A673 (cell line): ENCODE measurements around the gene TBC1D25. TPM values are rescaled to one million over a fixed set of nuclear protein-coding genes. Genes with fewer than 3 reads are reported as not detected.

Experiments
- BruUV-seq: library from RNA; stranded (reverse); fragments of 400-500 nt; replicated peaks from 2 replicates; lab custom pipeline; 2021; lab: Mats Ljungman, UMichigan
- CTCF ChIA-PET: fragments of 300-600 bp; sonication (Branson Sonifier 250); formaldehyde crosslinking; loops from one replicate; lab custom pipeline; 2022; ENCODE audit warnings: antibody characterized with exemption; lab: Charles Lee
- POLR2A ChIA-PET: fragments of 300-600 bp; sonication (Branson Sonifier 250); formaldehyde crosslinking; loops from one replicate; lab custom pipeline; 2022; ENCODE audit warnings: antibody characterized with exemption; ENCODE audit not compliant: low non-redundant PET; lab: Charles Lee
- DNase-seq: peaks from one replicate; pipeline ENCODE4 v3.0.0-alpha.2; 2015; ENCODE audit warnings: low spot score
- H3K27ac ChIP-seq: fragments of 200-600 bp; sonication (generic); 2 replicates; pipeline ENCODE4 v1.5.1; 2016; ENCODE audit warnings: mixed run types, low read depth, mild to moderate bottlenecking, mixed read lengths, antibody characterized with exemption, low read length; ENCODE audit not compliant: poor library complexity, severe bottlenecking
- H3K27me3 ChIP-seq: fragments of 200-600 bp; sonication (generic); replicated peaks from 2 replicates; pipeline ENCODE4 v1.6.1; 2017; ENCODE audit warnings: mixed run types, low read depth, mild to moderate bottlenecking, mixed read lengths, antibody characterized with exemption, low read length; ENCODE audit not compliant: insufficient read depth, poor library complexity
- H3K36me3 ChIP-seq: fragments of 200-600 bp; sonication (generic); 2 replicates; pipeline ENCODE4 v1.6.1; 2016; ENCODE audit warnings: mixed run types, mild to moderate bottlenecking, mixed read lengths, antibody characterized with exemption, low read length; ENCODE audit not compliant: insufficient read depth, poor library complexity, severe bottlenecking
- H3K4me1 ChIP-seq: fragments of 200-600 bp; sonication (generic); 2 replicates; pipeline ENCODE4 v1.6.1; 2017; ENCODE audit warnings: mixed run types, mild to moderate bottlenecking, mixed read lengths, antibody characterized with exemption, low read length; ENCODE audit not compliant: insufficient read depth, poor library complexity, severe bottlenecking
- H3K4me3 ChIP-seq: fragments of 200-600 bp; sonication (generic); 2 replicates; pipeline ENCODE4 v1.5.1; 2016; ENCODE audit warnings: low read depth, mixed run types, mild to moderate bottlenecking, mixed read lengths, low read length; ENCODE audit not compliant: poor library complexity, severe bottlenecking
- H3K9me3 ChIP-seq: fragments of 200-600 bp; sonication (generic); 2 replicates; pipeline ENCODE4 v1.6.1; 2016; ENCODE audit warnings: mixed run types, low read depth, mild to moderate bottlenecking, mixed read lengths, antibody characterized with exemption, low read length; ENCODE audit not compliant: poor library complexity, severe bottlenecking
- EZH2 ChIP-seq: fragments of 200-600 bp; sonication (generic); IDR thresholded peaks from 2 replicates; pipeline ENCODE4 v1.6.1; 2017; ENCODE audit warnings: borderline replicate concordance, low read depth, mild to moderate bottlenecking, mixed read lengths, antibody characterized with exemption, low read length; ENCODE audit not compliant: poor library complexity, severe bottlenecking
- intact Hi-C: fragments of 100-400 bp; cut with micrococcal nuclease; formaldehyde crosslinking; loops from one replicate; pipeline ENCODE4 v1.10.0; 2022; ENCODE audit not compliant: unreplicated experiment
- total RNA-seq: library from RNA; stranded (reverse); gene quantifications from 2 replicates; pipeline ENCODE4 v1.2.3, GENCODE V29; 2021
- TF ChIP-seq, protein P1 (sequence below): fragments of 300-800, 200-600 bp; sonication (generic); conservative IDR thresholded peaks from 2 replicates; pipeline ENCODE4 v1.5.1; 2017; ENCODE audit warnings: low read depth, mild to moderate bottlenecking, antibody characterized with exemption, low read length, moderate library complexity, mixed read lengths

Gene TBC1D25
- total RNA-seq, 1 experiment from 2014 or later: 10.8 TPM

DNA sequence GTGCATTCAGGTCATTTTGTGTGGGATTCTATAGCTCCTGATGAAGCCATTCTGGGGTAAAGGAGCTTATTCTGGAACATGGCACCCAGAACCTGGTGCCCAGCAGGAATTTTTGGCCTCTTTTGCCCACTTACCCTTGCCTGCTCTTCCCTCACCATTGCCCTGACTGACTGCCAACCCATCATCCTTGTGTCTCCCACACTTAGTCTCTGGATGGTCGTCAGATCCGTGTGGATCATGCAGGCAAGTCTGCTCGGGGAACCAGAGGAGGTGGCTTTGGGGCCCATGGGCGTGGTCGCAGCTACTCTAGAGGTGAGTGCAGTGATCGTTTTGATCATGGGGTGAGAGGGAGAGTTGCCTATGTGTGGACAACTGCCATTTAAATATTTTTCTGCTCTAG, 36.6 kb downstream of the TBC1D25 start:
- H3K4me1 ChIP-seq: peaks cover 4% of the 10 kb centered on the region
- CTCF ChIA-PET: no interaction called here
- TF ChIP-seq, protein P1, sequence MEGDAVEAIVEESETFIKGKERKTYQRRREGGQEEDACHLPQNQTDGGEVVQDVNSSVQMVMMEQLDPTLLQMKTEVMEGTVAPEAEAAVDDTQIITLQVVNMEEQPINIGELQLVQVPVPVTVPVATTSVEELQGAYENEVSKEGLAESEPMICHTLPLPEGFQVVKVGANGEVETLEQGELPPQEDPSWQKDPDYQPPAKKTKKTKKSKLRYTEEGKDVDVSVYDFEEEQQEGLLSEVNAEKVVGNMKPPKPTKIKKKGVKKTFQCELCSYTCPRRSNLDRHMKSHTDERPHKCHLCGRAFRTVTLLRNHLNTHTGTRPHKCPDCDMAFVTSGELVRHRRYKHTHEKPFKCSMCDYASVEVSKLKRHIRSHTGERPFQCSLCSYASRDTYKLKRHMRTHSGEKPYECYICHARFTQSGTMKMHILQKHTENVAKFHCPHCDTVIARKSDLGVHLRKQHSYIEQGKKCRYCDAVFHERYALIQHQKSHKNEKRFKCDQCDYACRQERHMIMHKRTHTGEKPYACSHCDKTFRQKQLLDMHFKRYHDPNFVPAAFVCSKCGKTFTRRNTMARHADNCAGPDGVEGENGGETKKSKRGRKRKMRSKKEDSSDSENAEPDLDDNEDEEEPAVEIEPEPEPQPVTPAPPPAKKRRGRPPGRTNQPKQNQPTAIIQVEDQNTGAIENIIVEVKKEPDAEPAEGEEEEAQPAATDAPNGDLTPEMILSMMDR: no peak
- TF ChIP-seq EZH2: no peak
- no peak for DNase-seq
- H3K27me3 ChIP-seq: no peaks in the 10 kb centered on the region
- intact Hi-C loops: no loop called here
- POLR2A ChIA-PET: interaction anchor here (0.6 kb wide), 1 partner anchor 427 kb away, joined by 7 read pairs; no protein-coding TSS in a partner anchor
- BruUV-seq: no TSS peak
- no peaks in the 10 kb centered on the region for H3K9me3 ChIP-seq
- H3K4me3 ChIP-seq: peak overlapping the region; percentile 71
- peaks cover 40% of the 10 kb centered on the region for H3K36me3 ChIP-seq
- no peak overlapping the region for H3K27ac ChIP-seq

DNA sequence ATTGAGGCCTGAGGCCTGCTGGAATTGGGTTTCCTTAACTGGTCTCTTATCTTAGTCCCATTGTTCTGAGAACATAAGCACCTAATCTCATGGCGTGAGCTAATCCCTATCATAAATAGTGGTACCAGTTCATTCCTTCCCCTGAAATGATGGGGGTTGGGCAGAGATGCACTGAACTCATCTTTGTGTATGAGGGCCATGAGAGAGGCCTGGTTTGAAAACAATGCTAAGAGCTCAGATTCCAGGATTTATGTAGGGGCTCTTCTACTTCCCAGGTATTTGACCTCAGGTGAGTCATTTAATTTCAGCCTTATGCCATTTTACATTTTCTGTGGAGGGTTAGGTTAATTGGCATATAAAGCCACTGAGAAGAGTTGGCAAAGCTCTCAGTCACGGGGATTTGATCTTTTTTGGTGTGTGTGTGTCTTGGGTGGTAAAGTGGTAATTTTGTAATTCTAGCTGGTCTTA, 39.2 kb downstream of the TBC1D25 start:
- no peak for DNase-seq
- no TSS peak for BruUV-seq
- Histone ChIP-seq H3K4me1 (peaks cover 4% of the 10 kb centered on the region), H3K36me3 (peaks cover 40% of the 10 kb centered on the region), H3K27ac (no peak overlapping the region), H3K4me3 (no peak overlapping the region), H3K27me3 (no peaks in the 10 kb centered on the region), H3K9me3 (no peaks in the 10 kb centered on the region)
- ChIA-PET POLR2A (no interaction called here), CTCF (interaction anchor here (0.6 kb wide), 1 partner anchor 105 kb away, joined by 3 read pairs; no protein-coding TSS in a partner anchor)
- TF ChIP-seq, protein P1: no peak
- intact Hi-C loops: no loop called here

DNA sequence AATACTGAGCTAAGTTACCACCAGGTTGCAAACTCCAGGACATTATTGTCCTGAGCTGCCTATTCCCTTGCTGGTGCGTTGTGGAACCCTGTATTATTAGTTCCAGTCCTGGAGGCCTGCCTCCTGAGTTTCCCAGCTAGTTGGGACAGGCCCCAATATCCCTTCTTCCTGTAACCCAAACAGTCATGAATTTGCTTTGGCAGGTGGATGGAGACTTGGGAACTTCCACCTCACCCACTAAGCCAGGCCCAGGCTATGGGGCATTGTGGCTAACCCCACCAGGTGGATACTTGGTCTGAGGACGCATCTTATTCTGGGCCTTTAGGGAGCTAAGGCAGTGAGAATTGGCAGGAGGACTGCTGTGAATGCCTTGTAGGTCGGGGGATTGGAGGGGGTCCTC, 39.7 kb downstream of the TBC1D25 start:
- intact Hi-C loops: no loop called here
- no peaks in the 10 kb centered on the region for H3K9me3 ChIP-seq
- no TSS peak for BruUV-seq

More for the DNA sequence above, 39.7 kb downstream of the TBC1D25 start:
- DNase-seq: no peak
- Histone ChIP-seq H3K4me3 (no peak overlapping the region), H3K27me3 (no peaks in the 10 kb centered on the region), H3K4me1 (peaks cover 4% of the 10 kb centered on the region), H3K27ac (no peak overlapping the region), H3K36me3 (peaks cover 40% of the 10 kb centered on the region)
- no peak for TF ChIP-seq EZH2
- TF ChIP-seq, protein P1: no peak
- ChIA-PET CTCF (interaction anchor here (0.6 kb wide), 1 partner anchor 105 kb away, joined by 3 read pairs; no protein-coding TSS in a partner anchor), POLR2A (no interaction called here)
